ENCODE results near the gene FOXJ2. TPM values are rescaled to one million over a fixed set of nuclear protein-coding genes. Genes with fewer than 3 reads are reported as not detected.

FOXJ2 gene
- total RNA-seq, 1 donor from 2014 or later = 6.8 TPM

DNA sequence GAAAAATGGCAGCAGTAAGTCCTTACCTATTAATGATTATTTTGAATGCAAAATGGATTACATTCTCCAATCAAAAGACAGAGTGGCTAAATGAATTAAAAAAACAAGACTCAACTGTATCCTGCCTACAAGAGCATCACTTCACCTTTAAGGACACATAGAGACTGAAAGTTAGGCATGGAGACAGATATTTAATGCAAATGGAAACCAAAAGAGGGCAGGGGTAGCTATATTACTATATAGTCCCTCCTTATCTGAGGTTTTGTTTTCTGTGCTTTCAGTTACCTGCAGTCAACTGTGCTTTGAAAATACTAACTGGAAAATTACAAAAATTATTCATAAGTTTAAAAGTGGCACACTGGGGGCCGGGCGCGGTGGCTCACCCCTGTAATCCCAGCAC, 66.7 kb downstream of the FOXJ2 start:
- H3K9ac ChIP-seq = no peak overlapping the region
- no peaks in the 10 kb centered on the region for H3K9me3 Mint-ChIP-seq
- H3K27ac Mint-ChIP-seq = no peak overlapping the region
- no peak for DNase-seq (ENCODE audit: low spot score)
- H3K36me3 ChIP-seq = no peaks in the 10 kb centered on the region
- no peaks in the 10 kb centered on the region for H3K9me3 ChIP-seq (ENCODE audit: low read depth)
- no peak overlapping the region for H2AFZ ChIP-seq (replicated peaks)
- H3K4me1 ChIP-seq = no peaks in the 10 kb centered on the region
- H3K4me2 ChIP-seq = no peak overlapping the region
- H4K20me1 ChIP-seq (ENCODE audit: low read depth) = no peaks in the 10 kb centered on the region
- no peaks in the 10 kb centered on the region for H3K27me3 ChIP-seq
- H3K4me1 Mint-ChIP-seq = no peaks in the 10 kb centered on the region
- no peaks in the 10 kb centered on the region for H3K27me3 Mint-ChIP-seq (ENCODE audit: insufficient read depth, low read depth)
- H3K27ac ChIP-seq = no peak overlapping the region
- TF ChIP-seq EZH2 (IDR thresholded peaks at IDR 0.05) (no peak), EZH2phosphoT487 (IDR thresholded peaks at IDR 0.05) (no peak), CTCF (IDR thresholded peaks at IDR 0.05) (no peak)
- H3K4me3 Mint-ChIP-seq = no peak overlapping the region
- H3K36me3 Mint-ChIP-seq = peaks cover 19% of the 10 kb centered on the region
- no peak overlapping the region for H3K4me3 ChIP-seq
- H3F3A ChIP-seq (ENCODE audit: low read depth) = no peaks in the 10 kb centered on the region
- no peaks in the 10 kb centered on the region for H3K79me2 ChIP-seq (ENCODE audit: low read depth)

Other genes with a start within 250 kb of the FOXJ2 start
- gene NANOG, start 243.3 kb upstream of the FOXJ2 start, total RNA-seq (ENCODE audit: low replicate concordance) = not detected in 2 replicates
- 0.46 and 0.49 TPM in 2 replicates for gene SLC2A14, start 159.8 kb upstream of the FOXJ2 start, total RNA-seq (ENCODE audit: low replicate concordance)
- 462 and 548 TPM in 2 replicates for gene SLC2A3, start 96.5 kb upstream of the FOXJ2 start, total RNA-seq (ENCODE audit: low replicate concordance)
- not detected in 2 replicates for gene C3AR1, start 33.6 kb downstream of the FOXJ2 start, total RNA-seq (ENCODE audit: low replicate concordance)
- gene NECAP1, start 49.6 kb downstream of the FOXJ2 start, total RNA-seq (ENCODE audit: low replicate concordance) = 25.2 and 40.1 TPM in 2 replicates
- 0.43 and 2.0 TPM in 2 replicates for gene CLEC4A, start 90.9 kb downstream of the FOXJ2 start, total RNA-seq (ENCODE audit: low replicate concordance)
- not detected in 2 replicates for gene ZNF705A, start 124.3 kb downstream of the FOXJ2 start, total RNA-seq (ENCODE audit: low replicate concordance)
- gene FAM90A1, start 194.9 kb downstream of the FOXJ2 start, total RNA-seq (ENCODE audit: low replicate concordance) = 0.09 TPM in 1 of 2 replicates, not detected in the other

Data from neural progenitor cell (in vitro differentiated cells).